Psoas muscle (tissue), 8 donors: ENCODE data around the gene KATNB1. TPM values are rescaled to one million over a fixed set of nuclear protein-coding genes. Genes with fewer than 3 reads are reported as not detected.
"Not testable (repeated sequence)": the region's sequence is repeated elsewhere in the genome, so short reads cannot be mapped to it uniquely, and the experiment has no call there.

Experiments
- ATAC-seq, 4 donors: fragments of 200-7000 bp; cut with Tn5 transposase; one replicate each; pipeline ENCODE4 v1.9.1; 2020; ENCODE audit warnings: moderate library complexity in 3 of 4, mild to moderate bottlenecking in 2 of 4
- DNase-seq, 2 donors: peaks; one replicate each; pipeline ENCODE4 v3.0.0-alpha.2; 2020
- H3K27ac ChIP-seq: fragments of 200-600 bp; one replicate; pipeline ENCODE4 v1.8.0; 2022
- H3K27me3 ChIP-seq, 3 donors: fragments of 200-600 bp in 1 of 3; one replicate each; pipeline versions ENCODE4 v1.6.1 to v1.8.0; 2013 to 2022; ENCODE audit warnings: low read length in 2 of 3, mild to moderate bottlenecking in 2 of 3, moderate library complexity in 1 of 3; ENCODE audit not compliant: insufficient read depth in 3 of 3
- H3K36me3 ChIP-seq, 2 donors: fragments of 200-600 bp in 1 of 2; one replicate each; pipeline versions ENCODE4 v1.6.1 to v1.8.0; 2013 to 2022; ENCODE audit warnings: low read depth in 1 of 2, mild to moderate bottlenecking in 1 of 2, moderate library complexity in 1 of 2; ENCODE audit not compliant: insufficient read depth in 1 of 2
- H3K4me1 ChIP-seq: fragments of 200-600 bp; one replicate; pipeline ENCODE4 v1.8.0; 2022
- H3K4me3 ChIP-seq: fragments of 200-600 bp; one replicate; pipeline ENCODE4 v1.8.0; 2022; ENCODE audit warnings: mild to moderate bottlenecking
- H3K9me3 ChIP-seq: fragments of 200-600 bp; one replicate; pipeline ENCODE4 v1.8.0; 2022
- WGBS, 3 donors: extraction: QIAGEN DNeasy Blood & Tissue Kit; methylation state at CpG; one replicate each; pipeline versions ENCODE4 v1.1.6 to v1.1.7; 2013; 5-methylcytosine and 5-hydroxymethylcytosine counted together
- intact Hi-C, 2 donors: fragments of 100-400 bp; cut with DNase I; formaldehyde crosslinking; loops; one replicate each; pipeline versions ENCODE4 v1.11.0 to v1.14.2; 2022
- polyA plus RNA-seq, 3 donors: library from polyadenylated mRNA; stranded (reverse); fragments of 200-250 nt; gene quantifications; one replicate each; pipeline ENCODE4 v1.2.3, GENCODE V29; 2013
- total RNA-seq, 4 donors: library from RNA; stranded (reverse); fragmentation: NEBNext Ultra II Directional in 2 of 4; extraction: Animal tissue kit (Norgen Biotek cat#: 25700) in 2 of 4; gene quantifications; one replicate each; pipeline versions ENCODE4 v1.2.1 to v1.2.4, GENCODE V29; 2021 to 2023
- TF ChIP-seq, protein P1 (sequence below): fragments of 200-600 bp; IDR thresholded peaks from one replicate; pipeline ENCODE4 v1.8.0; 2022; ENCODE audit warnings: antibody characterized with exemption
- donor health status: healthy with polysubstance abuse.
- donor health status: DM: no; HTN: no; CAD: no; lungs with moderate emphysema.
- donor health status: Bipolar disorder and iron deficiency.
- donor health status: healthy.
- donor health status: DM: yes; HTN: yes; CAD: no.
- donor health status: DM: no; HTN: no; CAD: no.
- donor health status: DM: no; HTN: no; CAD: no.
- donor health status: DM: yes; HTN: yes; CAD: no.

KATNB1 gene
- total and polyA plus RNA-seq, 7 donors: 6.3 to 15.6 (median 9.2) TPM

DNA sequence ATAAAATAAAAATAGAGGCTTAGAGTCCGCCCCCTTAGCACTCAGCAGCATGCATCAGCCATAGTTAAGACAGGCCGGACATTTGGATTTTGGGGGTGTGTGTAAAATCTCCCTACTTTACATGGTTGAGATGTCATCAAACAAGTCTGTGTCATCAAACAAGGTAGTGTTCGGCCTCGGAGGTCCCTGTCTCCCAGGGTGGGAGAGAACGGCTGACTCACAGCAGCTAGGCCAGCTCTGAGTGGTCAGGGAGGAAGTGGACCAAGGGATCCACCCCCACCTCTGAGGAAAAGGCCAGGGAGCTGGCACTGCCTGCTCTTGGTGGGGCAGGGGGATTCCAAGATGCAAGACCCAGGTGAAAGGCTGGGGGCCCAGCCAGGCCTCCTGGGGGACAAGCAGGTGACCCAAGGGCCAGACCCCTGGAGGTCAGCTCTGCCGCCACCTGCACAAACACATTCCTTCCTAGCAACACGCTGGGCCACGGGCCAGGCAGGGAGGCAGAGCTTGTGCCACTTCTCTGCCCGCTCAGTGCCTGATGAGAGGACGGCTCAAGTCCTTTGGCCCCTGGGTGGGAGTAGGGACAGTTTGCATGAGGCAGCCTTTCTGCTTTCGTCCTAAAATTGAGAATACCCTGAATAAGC lies 38.2 kb downstream of the KATNB1 start:
- no peaks in the 10 kb centered on the region for H3K27me3 ChIP-seq
- H3K36me3 ChIP-seq: peaks cover 0 to 17% of the 10 kb centered on the region in 2 donors
- H3K9me3 ChIP-seq: no peaks in the 10 kb centered on the region
- WGBS, 3 donors: 90 to 92% (median 90%) methylated on average over 11 of the region's 11 CpGs
- H3K4me3 ChIP-seq: no peak overlapping the region
- TF ChIP-seq, protein P1, sequence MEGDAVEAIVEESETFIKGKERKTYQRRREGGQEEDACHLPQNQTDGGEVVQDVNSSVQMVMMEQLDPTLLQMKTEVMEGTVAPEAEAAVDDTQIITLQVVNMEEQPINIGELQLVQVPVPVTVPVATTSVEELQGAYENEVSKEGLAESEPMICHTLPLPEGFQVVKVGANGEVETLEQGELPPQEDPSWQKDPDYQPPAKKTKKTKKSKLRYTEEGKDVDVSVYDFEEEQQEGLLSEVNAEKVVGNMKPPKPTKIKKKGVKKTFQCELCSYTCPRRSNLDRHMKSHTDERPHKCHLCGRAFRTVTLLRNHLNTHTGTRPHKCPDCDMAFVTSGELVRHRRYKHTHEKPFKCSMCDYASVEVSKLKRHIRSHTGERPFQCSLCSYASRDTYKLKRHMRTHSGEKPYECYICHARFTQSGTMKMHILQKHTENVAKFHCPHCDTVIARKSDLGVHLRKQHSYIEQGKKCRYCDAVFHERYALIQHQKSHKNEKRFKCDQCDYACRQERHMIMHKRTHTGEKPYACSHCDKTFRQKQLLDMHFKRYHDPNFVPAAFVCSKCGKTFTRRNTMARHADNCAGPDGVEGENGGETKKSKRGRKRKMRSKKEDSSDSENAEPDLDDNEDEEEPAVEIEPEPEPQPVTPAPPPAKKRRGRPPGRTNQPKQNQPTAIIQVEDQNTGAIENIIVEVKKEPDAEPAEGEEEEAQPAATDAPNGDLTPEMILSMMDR: no peak
- no peak for ATAC-seq
- peak in 1 of 2 donors; percentile 4 for DNase-seq
- intact Hi-C loops: no loop called here
- no peaks in the 10 kb centered on the region for H3K4me1 ChIP-seq
- H3K27ac ChIP-seq: no peak overlapping the region

DNA sequence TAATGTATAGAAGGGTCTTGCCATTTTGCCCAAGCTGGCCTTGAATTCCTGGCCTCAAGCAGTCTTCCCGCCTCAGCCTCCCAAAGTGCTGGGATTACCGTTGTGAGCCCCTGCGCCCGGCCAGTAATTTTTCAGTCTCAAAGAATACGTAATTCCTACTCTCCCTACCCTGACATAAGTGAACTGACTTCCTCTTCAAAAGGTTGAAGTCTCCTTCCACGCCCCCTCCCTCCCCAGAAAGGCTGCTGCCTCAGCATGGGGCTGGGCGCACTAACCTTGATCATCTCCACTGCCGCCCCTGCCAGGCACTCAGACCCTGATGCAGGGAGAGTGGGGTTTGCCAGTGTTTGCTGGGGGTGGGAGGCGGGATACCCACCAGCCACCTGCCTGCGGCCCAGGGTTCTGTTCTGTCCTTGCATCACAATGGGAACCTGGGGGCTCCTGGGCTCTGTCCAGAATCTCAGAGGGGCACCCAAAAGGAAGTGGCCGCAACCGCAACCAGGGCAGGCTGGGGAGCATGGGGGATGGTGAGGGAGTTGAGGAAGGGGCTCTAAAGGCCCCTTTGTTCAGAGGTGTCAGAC lies 39.2 kb downstream of the KATNB1 start:
- TF ChIP-seq, protein P1: no peak
- H3K27ac ChIP-seq: no peak overlapping the region
- peak in 1 of 2 donors; percentile 5 for DNase-seq
- no peak for ATAC-seq
- no peaks in the 10 kb centered on the region for H3K9me3 ChIP-seq
- no peak overlapping the region for H3K4me3 ChIP-seq
- no peaks in the 10 kb centered on the region for H3K4me1 ChIP-seq
- H3K27me3 ChIP-seq: no peaks in the 10 kb centered on the region
- WGBS, 3 donors: 92 to 96% (median 93%) methylated on average over 12 of the region's 12 CpGs
- intact Hi-C loops: loop anchor here (1.0 to 5.0 kb wide), 2 partner anchors 88 to 89 kb away; no protein-coding TSS in a partner anchor
- H3K36me3 ChIP-seq: peaks cover 0 to 7% of the 10 kb centered on the region in 2 donors

DNA sequence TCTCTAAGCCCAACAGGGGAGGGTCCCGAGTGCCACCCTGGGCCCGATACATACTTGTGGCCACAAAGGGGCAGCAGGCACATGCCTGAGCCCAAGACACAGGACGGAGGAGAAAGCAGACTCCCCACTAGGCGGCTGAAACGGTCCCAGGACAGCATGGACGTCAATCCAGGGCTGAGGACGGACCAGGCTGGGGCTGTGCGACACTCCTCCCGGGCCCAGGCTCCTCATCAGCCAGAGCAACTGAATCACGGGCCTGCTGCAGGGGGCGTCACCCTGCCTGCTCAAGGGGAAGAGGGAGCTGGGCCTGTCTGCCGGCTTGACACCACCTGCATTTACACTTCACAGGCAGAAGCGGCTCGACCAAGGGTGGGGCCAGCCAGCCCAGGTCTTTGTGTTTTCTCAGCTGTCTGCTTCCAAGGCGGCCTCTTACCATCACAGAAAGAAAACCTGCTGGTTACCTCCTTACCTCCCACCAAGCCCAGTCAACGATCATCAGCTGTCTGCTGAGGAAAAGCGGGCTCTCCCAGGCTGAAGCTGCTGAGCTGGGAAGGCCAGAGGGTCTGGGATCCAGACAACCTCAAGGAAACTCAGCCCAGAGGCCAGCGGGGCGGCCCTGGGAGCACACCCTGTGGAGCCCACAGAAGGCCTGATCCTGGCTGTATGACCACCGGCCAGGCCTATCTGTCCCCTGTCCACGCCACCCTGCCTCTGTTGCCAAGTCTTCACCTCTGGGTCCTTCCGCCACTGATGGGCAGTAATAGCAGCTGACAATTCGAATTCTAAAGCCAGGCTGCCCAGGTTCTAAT lies 40.3 kb downstream of the KATNB1 start:
- peak; percentile 67 to 85 for DNase-seq
- H3K4me3 ChIP-seq: no peak overlapping the region
- no peak overlapping the region for H3K27ac ChIP-seq
- WGBS, 3 donors: 50 to 61% (median 57%) methylated on average over 21 to 23 of the region's 23 CpGs
- peak; percentile 92 to 99 (median 96) for ATAC-seq
- H3K4me1 ChIP-seq: no peaks in the 10 kb centered on the region
- intact Hi-C loops: loop anchor here (1.0 to 5.0 kb wide), 2 partner anchors 86 to 87 kb away; no protein-coding TSS in a partner anchor
- H3K27me3 ChIP-seq: no peaks in the 10 kb centered on the region
- TF ChIP-seq, protein P1: peak; percentile 60
- peaks cover 0 to 6% of the 10 kb centered on the region in 2 donors for H3K36me3 ChIP-seq
- H3K9me3 ChIP-seq: no peaks in the 10 kb centered on the region

- no peak overlapping the region for H3K27ac ChIP-seq
- TF ChIP-seq, protein P1: no peak
- no peaks in the 10 kb centered on the region for H3K4me1 ChIP-seq
- ATAC-seq (no peak), DNase-seq (no peak)
- WGBS, 3 donors: 90 to 92% (median 90%) methylated on average over 5 of the region's 5 CpGs
- no peaks in the 10 kb centered on the region for H3K9me3 ChIP-seq
- intact Hi-C loops: loop anchor here in 1 of 2 donors (5.0 kb wide), 1 partner anchor 84 kb away; no protein-coding TSS in a partner anchor
- H3K4me3 ChIP-seq: no peak overlapping the region
- no peaks in the 10 kb centered on the region for H3K36me3 ChIP-seq
- no peaks in the 10 kb centered on the region for H3K27me3 ChIP-seq
These were observed 43.1 kb downstream of the KATNB1 start for GRCh38 chr16:57778658-57779057.

DNA sequence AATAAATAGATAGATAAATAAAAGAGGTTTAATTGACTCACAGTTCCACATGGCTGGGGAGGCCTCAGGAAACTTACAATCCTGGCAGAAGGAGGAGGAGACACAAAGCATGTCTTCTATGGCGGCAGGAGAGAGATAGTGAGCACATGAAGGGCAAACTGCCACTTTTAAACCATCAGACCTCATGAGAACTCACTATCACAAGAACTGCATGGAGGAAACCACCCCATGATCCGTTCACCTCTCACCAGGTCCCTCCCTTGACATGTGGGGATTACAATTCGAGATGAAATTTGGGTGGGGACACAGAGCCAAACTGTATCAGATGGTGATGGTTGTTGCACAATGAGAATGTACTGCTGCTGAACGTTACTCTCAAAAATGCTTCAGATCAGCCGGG lies 44.3 kb downstream of the KATNB1 start:
- H3K4me1 ChIP-seq, H3K4me3 ChIP-seq, H3K9me3 ChIP-seq, H3K27ac ChIP-seq, ATAC-seq, H3K27me3 ChIP-seq, H3K36me3 ChIP-seq, DNase-seq: not testable (repeated sequence)
- intact Hi-C loops: loop anchor here in 1 of 2 donors (5.0 kb wide), 1 partner anchor 82 kb away; no protein-coding TSS in a partner anchor
- WGBS, 3 donors: 81 to 89% (median 88%) methylated on average over 5 of the region's 5 CpGs
